ENCODE data around the gene CDH4. TPM values are rescaled to one million over a fixed set of nuclear protein-coding genes. Genes with fewer than 3 reads are reported as not detected.

CDH4 gene
- total RNA-seq, 1 donor from 2014 or later: 0.08 TPM

- DNase-seq (ENCODE audit: missing footprints) (no peak), ATAC-seq (no peak)
- intact Hi-C loops (cut with DNase I): no loop called here
Measured at GRCh38 chr20:61313396-61313795, 61.3 kb downstream of the CDH4 start.

DNA sequence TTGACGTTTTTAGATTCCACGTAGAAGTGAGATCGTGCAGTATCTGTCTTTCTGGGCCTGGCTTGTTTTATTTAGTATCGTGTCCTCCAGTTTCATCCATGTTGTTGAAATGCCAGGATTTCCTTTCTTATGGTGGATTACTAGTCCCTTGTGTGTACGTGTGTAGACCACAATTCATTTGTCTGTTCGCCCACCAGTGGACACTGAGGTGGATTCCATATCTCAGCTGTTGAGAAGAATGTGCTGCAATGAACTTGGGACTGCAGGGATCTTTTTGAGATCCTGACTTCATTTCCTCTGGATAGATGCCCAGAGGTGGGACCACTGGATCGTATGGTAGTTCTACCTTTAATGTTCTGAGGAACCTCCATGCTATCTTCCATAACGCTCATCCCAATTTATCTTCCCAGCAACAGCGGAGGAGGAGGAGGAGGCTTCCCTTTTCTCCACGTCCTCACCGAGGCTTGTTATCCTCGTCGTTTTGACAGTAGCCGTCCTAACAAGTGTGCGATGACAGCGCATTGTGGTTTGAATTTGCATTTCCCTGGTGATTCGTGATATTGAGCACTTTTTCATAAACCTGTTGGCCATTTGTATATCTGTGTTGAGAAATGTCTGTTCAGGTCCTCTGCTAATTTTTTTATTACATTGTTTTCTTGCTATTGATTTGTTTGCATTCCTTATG, 62.4 kb downstream of the CDH4 start:
- intact Hi-C loops (cut with DNase I): no loop called here
- ATAC-seq (no peak), DNase-seq (ENCODE audit: missing footprints) (no peak)

DNA sequence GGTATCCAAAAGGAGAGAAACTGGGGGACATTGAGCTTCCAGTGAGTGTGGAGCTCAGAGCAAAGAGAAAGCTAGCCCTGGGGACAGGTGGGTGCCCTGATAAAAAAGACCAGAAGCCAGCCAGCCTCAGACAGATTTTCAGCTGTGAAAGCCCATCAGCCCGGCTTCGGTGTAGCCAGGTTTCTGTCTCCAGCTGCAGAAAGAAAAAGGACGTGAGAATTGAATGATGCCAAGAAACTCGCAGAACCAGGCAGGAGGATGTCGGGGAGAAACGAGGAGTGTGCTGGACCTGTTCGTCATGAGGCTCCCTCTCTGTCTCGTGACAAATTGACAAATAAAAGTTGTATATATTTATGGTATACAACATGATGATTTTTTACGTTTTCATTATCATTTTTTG, 63.3 kb downstream of the CDH4 start:
- ATAC-seq (no peak), DNase-seq (ENCODE audit: missing footprints) (no peak)
- intact Hi-C loops (cut with DNase I): no loop called here

GRCh38 chr20:61316346-61316745, 64.3 kb downstream of the CDH4 start:
- ATAC-seq (no peak), DNase-seq (ENCODE audit: missing footprints) (no peak)
- intact Hi-C loops (cut with DNase I): no loop called here

GRCh38 chr20:61317966-61318530, 66.0 kb downstream of the CDH4 start:
- intact Hi-C loops (cut with DNase I): no loop called here
- no peak for ATAC-seq

GRCh38 chr20:61320691-61321425, 68.8 kb downstream of the CDH4 start:
- intact Hi-C loops (cut with DNase I): no loop called here
- ATAC-seq: no peak

More at GRCh38 chr20:61317966-61318530, 66.0 kb downstream of the CDH4 start:
- DNase-seq (ENCODE audit: missing footprints): no peak

DNA sequence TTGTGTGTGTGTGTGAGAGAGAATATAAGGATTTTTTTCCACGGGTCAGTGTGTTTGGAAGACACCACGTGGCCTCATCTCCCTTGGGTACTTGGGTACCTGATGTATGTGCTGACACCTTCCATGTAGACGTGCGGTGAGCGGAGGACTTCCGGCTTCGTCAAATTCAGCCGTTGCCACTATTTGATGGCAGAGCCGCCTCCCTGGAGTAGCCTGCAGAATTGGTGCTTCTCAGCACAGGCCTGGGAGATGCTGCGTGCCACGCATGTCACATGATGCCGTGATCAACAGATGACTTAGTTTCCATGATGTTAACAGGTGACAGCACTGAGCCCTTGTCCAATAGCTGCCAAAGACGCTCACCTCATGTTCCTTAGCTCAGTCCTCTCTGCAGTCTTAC, 69.4 kb downstream of the CDH4 start:
- ATAC-seq (no peak), DNase-seq (ENCODE audit: missing footprints) (no peak)
- intact Hi-C loops (cut with DNase I): no loop called here

More at GRCh38 chr20:61320691-61321425, 68.8 kb downstream of the CDH4 start:
- DNase-seq (ENCODE audit: missing footprints): no peak

DNA sequence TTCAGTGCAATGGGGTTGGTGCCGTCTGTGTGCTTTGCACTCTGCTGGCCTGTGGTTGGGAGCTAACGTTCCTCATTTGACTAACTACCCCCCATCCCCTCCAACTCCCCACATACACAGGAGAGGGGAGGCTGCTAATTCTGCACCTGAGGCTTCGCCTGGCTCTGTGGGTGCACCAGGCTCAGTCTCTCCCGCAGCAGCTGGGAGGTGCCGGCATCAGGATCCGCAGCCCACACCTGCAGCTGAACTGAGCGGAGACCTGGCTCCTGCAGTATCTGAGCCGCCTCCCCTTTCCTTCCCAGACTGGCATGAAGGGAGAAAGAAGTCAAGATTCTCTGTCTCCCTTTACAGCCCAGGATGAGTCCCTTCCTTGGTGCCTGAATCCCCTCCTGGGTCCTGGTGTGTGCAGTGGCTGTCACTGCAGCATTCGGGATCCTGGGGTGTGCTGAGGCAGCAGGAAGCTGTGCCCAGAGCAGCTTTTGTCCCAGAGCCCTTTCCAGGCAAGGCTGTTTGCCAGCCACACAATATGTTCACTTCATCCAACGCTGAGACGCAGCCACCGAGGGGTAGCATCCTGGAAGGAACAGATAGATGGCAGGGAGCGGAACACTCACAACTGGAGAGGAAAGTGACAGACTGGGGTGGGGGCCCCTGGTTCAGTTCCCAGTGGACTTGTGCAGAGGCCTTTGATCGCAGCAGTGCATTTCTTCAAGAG, 70.2 kb downstream of the CDH4 start:
- ATAC-seq: no peak

DNA sequence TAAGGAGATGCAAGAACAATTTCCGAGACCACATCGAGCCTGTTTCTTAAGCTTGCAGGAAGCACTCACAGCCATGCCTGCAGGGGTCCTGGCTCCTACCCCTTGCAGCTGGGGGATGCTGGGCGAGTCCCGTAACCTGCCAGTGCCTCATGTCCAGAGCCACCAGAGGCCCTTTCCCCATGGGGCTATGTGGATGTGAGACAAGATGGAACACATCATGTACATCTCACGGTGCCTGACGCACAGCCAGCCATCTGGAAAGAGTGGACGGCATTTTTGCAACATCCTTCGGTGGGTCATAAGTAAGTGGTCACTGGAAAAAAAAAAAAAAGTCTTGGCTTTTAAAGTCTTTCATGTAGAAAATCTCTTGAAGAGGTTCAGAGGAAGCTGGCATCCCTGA, 72.8 kb downstream of the CDH4 start:
- ATAC-seq: no peak
- intact Hi-C loops (cut with DNase I): no loop called here
- DNase-seq (ENCODE audit: missing footprints): no peak

More for the DNA sequence above, 70.2 kb downstream of the CDH4 start:
- intact Hi-C loops (cut with DNase I): no loop called here
- no peak for DNase-seq (ENCODE audit: missing footprints)

- DNase-seq (ENCODE audit: missing footprints) (no peak), ATAC-seq (no peak)
- intact Hi-C loops (cut with DNase I): no loop called here
Measured at GRCh38 chr20:61325718-61326117, 73.7 kb downstream of the CDH4 start.

DNA sequence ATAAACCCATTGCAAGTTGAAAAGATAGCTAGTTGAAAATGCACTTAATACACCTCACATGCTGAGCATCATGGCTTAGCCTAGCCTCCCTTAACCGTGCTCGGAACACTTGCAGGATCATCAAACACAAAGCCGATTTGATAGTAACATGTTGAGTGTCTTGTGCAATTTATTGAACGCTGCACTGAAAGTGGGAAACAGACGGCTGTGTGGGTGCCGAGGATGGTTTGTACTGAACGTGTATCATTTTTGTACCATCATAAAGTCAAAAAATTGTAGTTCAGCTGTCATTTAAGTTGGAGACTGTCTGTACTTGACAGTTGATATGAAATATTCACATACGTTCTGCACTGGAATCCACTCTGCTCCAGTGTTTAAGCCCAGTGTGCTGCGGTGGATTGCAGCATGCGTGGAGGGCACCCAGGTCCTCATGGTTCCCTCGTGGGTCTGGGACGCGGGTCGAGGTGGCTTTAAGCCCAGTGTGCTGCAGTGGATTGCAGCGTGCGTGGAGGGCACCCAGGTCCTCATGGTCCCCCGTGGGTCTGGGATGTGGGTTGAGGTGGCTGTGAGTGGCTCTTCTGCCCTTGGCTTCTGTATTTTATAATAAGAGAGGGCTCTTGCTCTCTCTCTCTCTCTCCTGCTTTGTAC, 77.0 kb downstream of the CDH4 start:
- intact Hi-C loops (cut with DNase I): no loop called here
- peak; percentile 82 for ATAC-seq
- DNase-seq (ENCODE audit: missing footprints): no peak

DNA sequence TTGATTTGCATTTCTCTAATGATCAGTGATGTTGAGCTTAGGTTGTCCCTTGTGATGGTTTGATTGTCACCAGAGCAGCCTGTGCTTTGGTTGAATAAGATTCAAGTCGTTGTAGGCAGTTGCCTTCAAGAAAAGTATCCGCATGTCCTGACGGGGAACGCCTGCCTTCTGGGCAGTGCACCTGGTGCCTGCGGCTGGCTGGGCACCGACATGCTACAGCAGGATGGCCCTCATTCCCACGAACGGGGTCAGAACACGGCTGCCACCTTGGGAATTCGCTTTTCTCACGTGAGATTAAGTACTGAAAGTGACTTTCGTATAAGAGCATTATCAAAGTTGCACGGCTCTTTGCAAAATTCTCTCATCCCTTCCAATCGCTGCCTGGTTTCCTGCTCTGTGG, 78.4 kb downstream of the CDH4 start:
- intact Hi-C loops (cut with DNase I): no loop called here
- ATAC-seq: no peak
- DNase-seq (ENCODE audit: missing footprints): no peak

DNA sequence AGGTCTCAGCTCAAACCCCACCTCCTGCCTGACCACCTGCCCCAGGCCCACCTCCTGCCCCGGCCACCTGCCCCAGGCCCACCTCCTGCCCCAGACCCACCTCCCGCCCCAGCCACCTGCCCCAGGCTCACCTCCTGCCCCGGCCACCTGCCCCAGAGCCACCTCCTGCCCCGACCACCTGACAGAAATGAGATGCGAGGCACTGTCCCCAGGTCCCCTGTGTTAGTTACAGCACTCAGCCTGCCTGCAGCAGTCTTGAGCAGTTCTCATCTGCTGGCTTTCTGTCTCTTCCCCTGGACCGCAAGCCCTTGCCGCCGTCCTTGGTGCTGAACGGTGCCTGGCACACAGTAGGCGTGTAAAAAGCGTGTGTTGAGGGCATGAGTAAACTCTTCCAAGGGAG, 79.5 kb downstream of the CDH4 start:
- intact Hi-C loops (cut with DNase I): no loop called here

DNA sequence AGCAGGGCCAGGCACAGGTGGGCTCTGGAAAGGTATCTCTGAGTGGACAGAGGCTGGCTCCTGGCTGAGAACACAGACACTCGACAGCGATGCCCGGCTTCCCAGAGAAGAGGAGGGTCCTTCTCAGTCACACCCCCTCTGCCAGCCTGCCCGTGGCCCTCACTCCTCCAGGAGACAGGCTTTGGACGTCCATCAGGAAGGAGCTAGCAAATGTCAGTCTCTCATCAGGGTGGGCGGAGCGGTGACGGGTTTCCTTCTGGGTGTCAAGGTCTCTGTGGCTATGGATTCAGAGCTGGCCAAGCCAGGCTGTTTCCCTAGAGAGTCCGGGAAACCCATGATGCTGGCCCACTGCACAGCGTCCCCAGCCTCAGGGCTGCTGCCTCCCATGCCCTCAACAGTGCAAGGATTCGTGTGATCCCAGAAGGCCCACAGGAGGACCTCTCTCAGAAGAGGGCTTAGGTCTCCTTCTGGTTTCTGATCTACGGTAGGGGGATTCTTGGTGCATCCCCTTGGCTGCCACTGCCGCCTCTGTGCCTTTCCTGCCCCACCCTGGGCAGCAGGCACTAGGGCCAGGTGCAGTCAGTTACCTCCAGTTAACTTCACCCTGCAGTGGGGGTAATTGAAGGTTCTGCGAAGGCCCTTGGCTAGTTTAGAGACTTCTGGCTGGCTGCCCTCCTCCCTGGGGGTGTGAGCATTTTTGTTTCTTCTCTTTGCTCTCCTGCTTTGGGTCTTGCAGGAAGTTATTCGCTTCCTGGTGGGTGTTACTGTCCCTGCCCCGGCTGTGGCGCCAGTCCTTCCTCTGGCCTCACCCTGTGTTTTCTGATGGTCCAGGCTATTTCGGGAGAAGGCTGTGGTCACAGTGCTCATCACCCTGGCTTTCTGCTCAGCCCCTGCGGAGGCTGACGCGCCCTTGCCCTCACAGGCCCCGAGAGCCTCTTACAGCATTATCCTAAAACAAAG, 80.2 kb downstream of the CDH4 start:
- DNase-seq (ENCODE audit: missing footprints) (no peak), ATAC-seq (no peak)
- intact Hi-C loops (cut with DNase I): no loop called here

More for the DNA sequence above, 79.5 kb downstream of the CDH4 start:
- DNase-seq (ENCODE audit: missing footprints) (no peak), ATAC-seq (peak; percentile 57)

DNA sequence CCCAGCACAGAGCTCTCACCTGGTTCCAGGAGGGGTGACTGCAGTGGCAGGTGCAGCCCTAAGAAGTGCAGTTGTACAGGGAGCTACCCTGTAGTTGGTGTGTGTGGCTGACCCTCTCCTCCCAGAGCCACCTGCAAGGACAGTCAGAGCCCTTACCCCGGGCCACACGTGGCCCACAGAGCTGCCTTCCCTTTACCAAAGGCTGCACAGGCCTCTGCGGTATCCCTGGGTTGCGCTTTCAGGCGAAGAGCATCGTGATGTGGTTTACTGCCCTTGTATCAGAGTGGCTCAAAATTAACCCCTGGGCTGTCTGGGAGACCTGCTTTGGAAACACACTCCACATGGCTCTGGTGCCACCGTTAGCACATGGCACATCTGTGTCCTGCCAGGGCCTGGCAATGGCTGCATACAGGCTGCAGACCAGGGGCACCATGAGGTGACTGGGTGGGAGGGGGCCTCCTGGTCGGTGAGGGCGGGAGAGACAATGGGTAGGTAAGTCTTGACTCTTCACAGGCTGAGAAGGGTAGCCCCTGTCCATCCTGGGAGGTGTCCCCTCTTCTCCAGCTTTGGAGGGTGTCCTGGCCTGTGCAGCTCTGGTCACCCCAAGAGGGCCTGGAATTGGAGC, 81.5 kb downstream of the CDH4 start:
- no peak for DNase-seq (ENCODE audit: missing footprints)

GRCh38 chr20:61340157-61340556, 88.1 kb downstream of the CDH4 start:
- ATAC-seq (no peak), DNase-seq (ENCODE audit: missing footprints) (no peak)
- intact Hi-C loops (cut with DNase I): no loop called here

More for the DNA sequence above, 81.5 kb downstream of the CDH4 start:
- ATAC-seq: no peak
- intact Hi-C loops (cut with DNase I): no loop called here

DNA sequence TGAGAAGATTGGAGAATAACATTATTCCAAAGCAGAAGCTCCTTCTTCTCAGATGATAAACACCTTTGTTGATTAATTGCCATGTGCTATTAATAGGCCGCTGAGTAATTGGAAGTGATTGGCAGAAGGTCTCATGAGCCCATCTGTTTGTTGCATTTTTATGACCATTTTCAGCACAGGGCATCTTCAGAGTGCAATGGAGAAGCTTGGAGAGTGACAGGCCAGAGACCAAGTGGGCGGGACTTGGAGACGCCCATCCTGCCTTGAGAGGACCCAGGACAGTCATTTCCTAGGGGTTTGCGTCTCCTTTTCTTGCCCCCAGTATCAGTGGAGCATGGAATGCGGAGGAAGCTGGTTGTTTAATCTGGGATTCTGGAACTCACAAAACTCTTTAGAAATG, 89.5 kb downstream of the CDH4 start:
- ATAC-seq (no peak), DNase-seq (ENCODE audit: missing footprints) (no peak)

GRCh38 chr20:61343934-61344333, 91.9 kb downstream of the CDH4 start:
- DNase-seq (ENCODE audit: missing footprints) (no peak), ATAC-seq (no peak)
- intact Hi-C loops (cut with DNase I): no loop called here

More for the DNA sequence above, 89.5 kb downstream of the CDH4 start:
- intact Hi-C loops (cut with DNase I): no loop called here

Data from Right ventricle myocardium inferior (tissue), 1 donor.